ENCODE data around the gene NRSN1. TPM values are rescaled to one million over a fixed set of nuclear protein-coding genes. Genes with fewer than 3 reads are reported as not detected.

NRSN1 gene
- total and polyA plus RNA-seq, 2 of the 13 experiments (the other 11 are each of a cell fraction or from before 2014, with no cell fraction given), result not detected

DNA sequence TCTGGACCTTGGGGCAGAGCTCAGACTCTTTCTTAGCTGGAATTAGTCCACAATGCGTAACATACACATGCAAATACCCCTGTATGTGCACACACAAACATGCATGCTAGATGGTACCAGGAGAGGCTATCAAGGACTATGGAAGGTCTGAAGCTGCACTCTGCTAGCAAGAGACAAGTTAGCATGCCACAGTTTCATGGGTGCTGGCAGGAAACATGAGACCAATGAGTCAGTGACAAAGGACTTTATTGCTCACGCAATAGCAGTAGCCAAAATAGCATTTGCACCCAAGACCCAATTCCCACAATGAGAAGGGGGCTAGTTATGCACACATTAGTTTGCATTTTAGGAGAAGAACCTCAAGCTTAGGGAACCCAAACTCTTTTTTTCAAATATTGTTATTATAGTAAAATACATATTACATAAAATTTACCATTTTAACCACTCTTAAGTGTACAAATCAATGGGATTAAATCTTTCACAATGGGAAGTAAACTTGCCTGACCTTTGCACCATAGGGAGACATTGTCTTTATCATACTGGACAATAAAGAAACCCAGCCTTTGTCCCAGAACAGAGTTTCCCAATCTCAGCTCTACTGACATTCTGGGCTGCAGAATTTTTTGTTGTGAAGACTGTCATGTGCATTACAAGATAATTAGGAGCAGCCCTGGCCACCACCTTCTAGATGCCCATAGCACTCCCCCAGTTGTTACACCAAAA, 69.1 kb downstream of the NRSN1 start:
- Histone ChIP-seq H3K36me3 (replicated peaks in 1 of 2; ENCODE audit: control insufficient read depth in 1 of 2, insufficient read depth in 2 of 2, low read length in 2 of 2) (peaks cover 3 to 7% of the 10 kb centered on the region in 2 experiments), H3K27me3 (ENCODE audit: control insufficient read depth in 1 of 2, insufficient read depth in 2 of 2, low read length in 2 of 2) (no peaks in the 10 kb centered on the region), H3K79me2 (ENCODE audit: insufficient read depth, low read length) (no peaks in the 10 kb centered on the region), H3K9me3 (ENCODE audit: low read length) (no peaks in the 10 kb centered on the region), H2AFZ (ENCODE audit: low read length) (no peak overlapping the region), H3K27ac (ENCODE audit: extremely low read length, insufficient read depth, low read length) (peak overlapping the region; percentile 60), H3K4me1 (ENCODE audit: insufficient read depth, low read length) (peaks cover 71% of the 10 kb centered on the region), H3K4me3 (replicated peaks in 1 of 3; ENCODE audit: insufficient read depth in 1 of 3, low read depth in 2 of 3, low read length in 3 of 3) (no peak overlapping the region), H3K4me2 (ENCODE audit: low read depth, low read length) (no peak overlapping the region), H4K20me1 (ENCODE audit: insufficient read depth, low read length) (peaks cover 4% of the 10 kb centered on the region; the same call in 1 of the 2 replicates), H3K9ac (ENCODE audit: insufficient read depth, low read depth, low read length) (no peak overlapping the region)
- DNase-seq (ENCODE audit: low spot score) (peak; percentile 92), FAIRE-seq (peak; percentile 12), ATAC-seq (peak; percentile 80)
- BruUV-seq (replicated peaks), result no TSS peak
- CTCF ChIA-PET (ENCODE audit: low intra/inter-chr PET ratio, low total read pairs), result no interaction called here
- in situ Hi-C loops (cut with HindIII; ENCODE audit: extremely low pct_ligation_motif_present, low pct_unique_long_range_greater_than_20kb), result loop anchor here (10.0 kb wide), 1 partner anchor 130 kb away; no protein-coding TSS in a partner anchor
- 97% methylated on average over 2 of the region's 2 CpGs for WGBS (ENCODE audit: low lambda C conversion rate)
- POLR2A ChIA-PET, result interaction anchor here (2.0 to 3.1 kb wide), 3 partner anchors 10 to 49 kb away, joined by 4 to 8 read pairs (median 4); no protein-coding TSS in a partner anchor
- intact Hi-C loops (cut with micrococcal nuclease; ENCODE audit: unreplicated experiment), result loop anchor here (1.0 kb wide), 1 partner anchor 10 kb away; no protein-coding TSS in a partner anchor
- TF ChIP-seq ZFP91 (CRISPR knock-in tag; IDR thresholded peaks at IDR 0.05; ENCODE audit: borderline replicate concordance) (no peak), DMTF1 (CRISPR knock-in tag; IDR thresholded peaks at IDR 0.05) (no peak), ZBTB8A (CRISPR knock-in tag; IDR thresholded peaks at IDR 0.05; ENCODE audit: borderline replicate concordance, low read depth) (no peak), ZNF512 (CRISPR knock-in tag; IDR thresholded peaks at IDR 0.05) (no peak), SOX13 (IDR thresholded peaks at IDR 0.05) (peak; percentile 97), SOX13 (CRISPR knock-in tag; conservative IDR thresholded peaks at IDR 0.05 in 1 of 2, IDR thresholded peaks at IDR 0.05 in 1 of 2) (peak in 1 of 2 experiments; percentile 99; a peak in 2 of 4 replicates), MEIS2 (CRISPR knock-in tag; IDR thresholded peaks at IDR 0.05) (no peak), SOX6 (IDR thresholded peaks at IDR 0.05) (no peak), SOX6 (CRISPR knock-in tag; IDR thresholded peaks at IDR 0.05) (peak; percentile 97), ZNF232 (CRISPR knock-in tag; IDR thresholded peaks at IDR 0.05; ENCODE audit: borderline replicate concordance) (no peak), MTERF4 (CRISPR knock-in tag; IDR thresholded peaks at IDR 0.05) (no peak), PAXIP1 (CRISPR knock-in tag; conservative IDR thresholded peaks at IDR 0.05) (peak; percentile 57; the same call in 1 of the 2 replicates)
